ENCODE results near the gene TIMM8A.

TIMM8A gene

GRCh38 chrX:101303790-101304189, 44.8 kb downstream of the TIMM8A start:
- TF ChIP-seq, protein P1, sequence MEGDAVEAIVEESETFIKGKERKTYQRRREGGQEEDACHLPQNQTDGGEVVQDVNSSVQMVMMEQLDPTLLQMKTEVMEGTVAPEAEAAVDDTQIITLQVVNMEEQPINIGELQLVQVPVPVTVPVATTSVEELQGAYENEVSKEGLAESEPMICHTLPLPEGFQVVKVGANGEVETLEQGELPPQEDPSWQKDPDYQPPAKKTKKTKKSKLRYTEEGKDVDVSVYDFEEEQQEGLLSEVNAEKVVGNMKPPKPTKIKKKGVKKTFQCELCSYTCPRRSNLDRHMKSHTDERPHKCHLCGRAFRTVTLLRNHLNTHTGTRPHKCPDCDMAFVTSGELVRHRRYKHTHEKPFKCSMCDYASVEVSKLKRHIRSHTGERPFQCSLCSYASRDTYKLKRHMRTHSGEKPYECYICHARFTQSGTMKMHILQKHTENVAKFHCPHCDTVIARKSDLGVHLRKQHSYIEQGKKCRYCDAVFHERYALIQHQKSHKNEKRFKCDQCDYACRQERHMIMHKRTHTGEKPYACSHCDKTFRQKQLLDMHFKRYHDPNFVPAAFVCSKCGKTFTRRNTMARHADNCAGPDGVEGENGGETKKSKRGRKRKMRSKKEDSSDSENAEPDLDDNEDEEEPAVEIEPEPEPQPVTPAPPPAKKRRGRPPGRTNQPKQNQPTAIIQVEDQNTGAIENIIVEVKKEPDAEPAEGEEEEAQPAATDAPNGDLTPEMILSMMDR (IDR thresholded peaks at IDR 0.05; ENCODE audit: low read length, missing control alignments): no peak
- no peak for DNase-seq (ENCODE audit: low read depth)
- H3K4me3 ChIP-seq (replicated peaks; ENCODE audit: low read depth, low read length): no peak overlapping the region
